GM19328 (cell line): ENCODE results near the gene PDGFD.
A peak's percentile ranks its signal among the peaks of the same experiment; 100 is the strongest.

Source experiments
- ATAC-seq: cut with Tn5 transposase; IDR thresholded peaks from one replicate; pipeline ENCODE4 v1.9.1; 2021; ENCODE audit warnings: mild to moderate bottlenecking, moderate library complexity; ENCODE audit not compliant: unreplicated experiment

The PDGFD gene

GRCh38 chr11:103927535-103927934 lies 236.4 kb downstream of the PDGFD start:
- ATAC-seq, result no peak

GRCh38 chr11:103926990-103927389 lies 237.0 kb downstream of the PDGFD start:
- no peak for ATAC-seq

- ATAC-seq, result no peak
These were observed 239.6 kb downstream of the PDGFD start for GRCh38 chr11:103924166-103925013.

DNA sequence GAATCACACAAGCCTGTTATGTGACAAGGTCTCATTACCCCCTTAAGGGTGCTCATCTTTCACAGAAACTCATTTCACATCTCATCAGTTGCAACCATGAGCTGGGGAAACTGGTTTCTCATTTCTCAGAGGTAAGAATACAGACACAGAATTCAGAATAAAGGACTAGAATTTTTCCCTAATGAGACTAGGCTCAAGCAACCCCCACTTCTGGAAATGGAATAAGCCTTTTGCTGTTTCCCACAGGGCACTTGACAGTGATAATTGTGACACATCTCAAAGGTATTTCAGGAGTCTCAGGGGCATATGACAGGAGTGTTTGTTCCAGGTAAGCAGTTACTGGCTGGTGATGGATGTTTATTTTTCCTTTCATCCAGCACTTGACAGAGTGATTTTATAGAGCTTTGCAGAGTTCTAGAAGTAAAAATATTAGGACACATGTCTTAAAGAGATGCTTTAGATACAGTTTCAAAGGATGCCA lies 240.5 kb downstream of the PDGFD start:
- ATAC-seq, result no peak

DNA sequence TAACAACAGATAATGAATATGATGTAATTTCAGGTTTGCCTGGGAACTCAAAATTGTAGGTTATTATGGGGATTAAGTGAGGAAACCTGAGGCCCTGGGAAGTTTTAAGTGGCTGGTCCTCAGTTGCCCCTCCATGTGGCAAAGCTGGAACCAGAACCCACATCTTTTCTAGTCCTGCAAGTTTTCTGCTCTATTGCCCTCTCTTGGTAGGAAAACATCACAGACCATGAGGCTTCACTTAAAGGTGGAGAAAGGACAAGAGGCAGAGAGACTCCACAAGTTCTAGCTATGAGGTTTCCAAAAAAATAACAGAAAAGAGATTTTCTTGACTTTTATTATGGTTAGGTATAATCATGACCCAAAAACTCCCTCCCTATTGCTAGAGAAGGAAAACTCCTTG lies 243.0 kb downstream of the PDGFD start:
- ATAC-seq, result no peak

DNA sequence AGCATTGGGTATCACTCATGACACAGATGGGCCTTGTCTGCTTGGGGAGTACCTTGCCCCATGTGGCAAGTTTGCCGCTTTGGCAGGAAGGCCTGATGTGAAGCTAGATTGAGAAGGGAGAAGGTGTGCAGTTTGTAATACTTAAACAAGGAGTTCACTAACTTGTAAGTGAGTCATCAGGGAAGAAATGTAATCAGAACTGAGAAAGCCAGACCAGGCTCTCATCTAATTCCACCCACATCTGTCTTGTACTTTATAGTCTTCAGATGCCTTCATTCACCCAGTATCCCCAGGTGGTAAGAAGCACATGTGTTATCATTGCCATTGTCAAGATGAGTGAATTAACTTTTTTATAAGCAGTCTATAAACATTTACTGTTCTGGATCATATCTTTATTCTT lies 243.5 kb downstream of the PDGFD start:
- ATAC-seq, result no peak

DNA sequence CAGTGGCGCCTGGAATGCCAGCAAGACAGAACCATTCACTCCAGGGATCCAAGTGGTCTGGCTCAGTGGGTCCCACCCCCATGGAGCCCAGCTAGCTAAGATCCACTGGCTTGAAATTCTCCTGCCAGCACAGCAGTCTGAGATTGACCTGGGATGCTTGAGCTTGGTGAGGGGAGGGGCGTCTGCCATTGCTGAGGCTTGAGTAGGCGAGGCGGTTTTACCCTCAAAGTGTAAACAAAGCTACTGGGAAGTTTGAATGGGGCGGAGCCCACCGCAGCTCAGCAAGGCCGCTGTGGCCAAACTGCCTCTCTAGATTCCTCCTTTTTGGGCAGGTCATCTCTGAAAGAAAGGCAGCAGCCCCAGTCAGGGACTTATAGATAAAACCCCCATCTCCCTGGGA lies 253.2 kb downstream of the PDGFD start:
- no peak for ATAC-seq

DNA sequence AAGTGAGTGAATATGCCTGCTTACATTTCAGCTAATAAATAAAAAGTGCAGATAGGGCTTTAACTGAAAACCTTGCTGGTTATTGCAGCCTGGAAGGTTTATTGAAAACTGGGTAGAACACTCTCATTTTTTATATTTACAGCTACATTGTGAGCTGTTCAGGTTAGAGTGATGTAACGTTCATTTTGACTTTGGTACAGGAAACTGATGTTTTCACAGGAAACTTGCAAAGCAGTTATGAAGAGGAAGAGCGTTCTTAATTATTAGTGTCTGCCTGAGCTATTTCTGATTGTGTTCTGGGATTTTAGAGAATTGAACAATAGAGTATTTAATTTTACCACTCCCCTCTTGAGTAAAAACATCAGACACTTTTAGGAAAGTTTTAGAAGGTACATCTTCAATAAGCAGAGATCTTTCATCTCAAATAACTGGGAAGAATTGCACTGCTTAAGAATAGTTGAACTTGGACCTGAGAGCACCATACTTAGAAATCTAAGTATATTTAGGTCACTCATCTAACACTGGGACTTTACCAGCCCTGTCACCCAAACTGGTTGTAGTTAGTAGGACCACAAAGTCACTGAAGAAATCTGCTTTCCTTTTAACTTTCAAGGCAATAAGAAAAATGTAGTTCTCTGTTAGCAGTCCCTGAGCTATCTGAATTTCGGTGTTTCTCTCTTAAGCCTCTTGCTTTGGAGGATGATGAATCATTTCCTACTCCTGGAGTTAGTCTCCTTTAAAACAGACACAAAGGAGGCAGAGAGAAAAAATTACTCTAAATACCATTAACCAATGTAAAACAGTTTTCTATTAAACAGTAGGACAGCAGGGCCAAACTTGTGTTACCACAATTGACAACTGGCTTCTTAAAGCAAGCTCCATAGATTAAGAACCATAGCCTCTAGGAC lies 256.1 kb downstream of the PDGFD start:
- ATAC-seq, result no peak

GRCh38 chr11:103907136-103907535 lies 256.8 kb downstream of the PDGFD start:
- no peak for ATAC-seq

GRCh38 chr11:103906291-103906867 lies 257.6 kb downstream of the PDGFD start:
- ATAC-seq, result no peak

- ATAC-seq, result peak; percentile 70
These were observed 259.7 kb downstream of the PDGFD start for GRCh38 chr11:103904324-103904667.

GRCh38 chr11:103903621-103904323 lies 260.2 kb downstream of the PDGFD start:
- ATAC-seq, result peak; percentile 84

GRCh38 chr11:103902994-103903393 lies 261.0 kb downstream of the PDGFD start:
- no peak for ATAC-seq

DNA sequence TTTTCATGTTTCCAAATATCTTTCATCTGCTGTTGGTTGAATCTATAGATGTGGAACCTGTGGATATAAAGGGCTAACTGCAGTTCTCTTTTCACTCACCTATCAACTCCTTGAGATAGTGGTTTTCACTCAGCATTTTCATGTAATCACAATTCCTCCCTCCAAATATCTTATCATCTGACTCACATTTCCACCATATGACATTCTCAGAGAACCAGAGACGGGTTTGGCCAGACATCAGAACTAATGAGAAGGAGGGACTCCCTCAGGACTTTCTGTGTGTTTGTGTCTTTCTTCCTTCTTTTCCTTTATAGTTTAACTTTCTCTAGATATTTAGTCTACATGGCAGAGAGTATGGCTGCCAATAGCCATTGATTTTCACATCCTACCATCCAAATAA lies 262.3 kb downstream of the PDGFD start:
- ATAC-seq, result no peak

DNA sequence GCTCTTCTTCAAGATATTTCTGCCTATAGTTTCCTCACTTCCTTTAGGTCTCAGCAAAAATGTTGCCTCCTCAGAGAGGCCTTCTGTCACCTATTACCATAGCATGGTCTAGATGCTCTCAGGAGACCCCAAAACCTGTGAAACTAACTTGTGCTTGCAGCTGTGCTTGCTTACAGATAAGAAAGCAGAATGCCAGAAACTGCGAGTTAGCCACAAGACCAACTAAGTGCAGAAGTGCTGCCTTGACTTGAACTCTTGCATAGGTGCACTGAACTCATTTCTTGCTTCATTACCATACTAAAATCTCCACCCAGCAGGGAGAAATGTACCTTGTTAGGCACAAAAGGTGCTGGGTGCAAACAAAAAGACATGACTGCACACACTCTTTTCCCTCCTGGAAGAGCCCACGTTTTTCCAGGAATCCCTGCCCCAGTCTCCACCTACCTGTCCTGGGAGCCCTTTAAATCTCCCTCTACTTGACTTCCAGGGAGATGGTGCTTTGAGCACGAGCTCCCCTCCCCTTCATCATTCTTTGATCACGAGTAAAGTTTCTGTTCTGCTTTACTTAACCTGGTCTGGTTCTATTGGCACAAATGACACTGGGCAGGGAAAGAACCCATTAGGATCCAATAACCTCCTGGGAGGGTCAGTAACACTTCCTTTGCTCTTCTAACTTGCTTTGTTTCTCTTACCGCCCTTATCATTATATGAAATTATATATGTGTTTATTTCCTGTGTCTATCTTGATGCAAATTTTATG lies 265.2 kb downstream of the PDGFD start:
- peak; percentile 51 for ATAC-seq

DNA sequence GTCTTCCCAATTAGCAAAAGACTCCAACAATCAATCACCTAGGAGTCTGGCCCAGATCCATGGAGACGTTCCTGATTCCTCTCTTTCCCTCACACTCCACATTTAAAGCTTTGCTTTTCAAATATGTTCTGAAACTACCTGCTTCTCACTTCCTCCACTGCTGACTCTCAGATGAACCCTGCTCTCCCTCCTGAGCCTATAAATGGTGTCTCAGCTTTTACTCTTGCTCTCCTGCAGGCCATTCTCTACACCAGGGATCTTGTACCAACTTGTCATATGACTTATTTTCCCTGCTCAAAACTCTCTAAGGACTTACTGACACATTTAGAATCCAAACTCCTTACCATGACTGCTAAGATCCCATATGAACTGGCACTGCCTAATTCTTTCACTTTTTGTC lies 265.9 kb downstream of the PDGFD start:
- ATAC-seq, result peak; percentile 45

GRCh38 chr11:103897160-103897936 lies 266.6 kb downstream of the PDGFD start:
- peak; percentile 16 for ATAC-seq

DNA sequence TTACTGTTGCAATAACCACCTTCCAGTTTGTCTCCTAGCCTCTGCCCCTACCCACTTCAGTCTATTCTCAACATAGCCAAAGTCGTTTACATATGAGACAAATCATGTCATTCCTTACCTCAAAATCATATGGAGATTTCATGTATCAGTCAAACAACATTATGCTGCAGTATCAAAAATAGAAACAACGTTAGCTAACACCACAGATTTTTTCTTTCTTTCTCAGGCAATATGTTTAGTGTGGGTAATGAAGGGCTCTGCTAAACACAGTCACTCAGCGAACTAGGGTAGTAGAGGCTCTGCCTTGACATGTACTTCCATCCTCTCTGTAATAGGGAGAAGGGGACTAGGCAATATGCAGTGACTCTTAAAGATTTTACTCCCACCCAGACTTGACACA lies 268.8 kb downstream of the PDGFD start:
- no peak for ATAC-seq

GRCh38 chr11:103894673-103895072 lies 269.3 kb downstream of the PDGFD start:
- ATAC-seq, result no peak
